CD4-positive, alpha-beta T cell treated with Interferon alpha-2 for 1 hour (primary cell): ENCODE data around the gene HDAC7.

Experiments used
- DNase-seq, 2 donors: peaks; one replicate each; pipeline ENCODE4 v3.0.0-alpha.2; 2020 to 2022

The HDAC7 gene

DNA sequence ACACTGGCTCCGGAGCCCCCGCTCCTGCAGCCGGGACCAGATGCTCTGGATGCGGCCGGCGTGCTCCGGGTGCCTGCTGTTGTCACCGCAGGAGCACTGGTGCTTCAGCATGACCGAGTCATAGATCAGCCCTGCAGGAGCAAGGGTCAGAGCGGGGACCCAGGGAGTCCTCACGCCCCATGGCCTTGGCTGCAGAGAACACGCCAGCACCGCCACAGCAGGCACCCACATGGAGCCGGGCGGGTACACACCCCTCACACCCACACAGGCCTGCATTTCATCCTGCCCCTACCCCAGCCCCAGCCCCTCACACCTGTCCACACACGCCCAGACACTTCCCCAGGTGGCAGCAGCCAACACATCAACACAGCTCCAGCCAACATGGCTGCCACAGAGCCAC, 27.8 kb downstream of the HDAC7 start:
- DNase-seq = no peak

GRCh38 chr12:47791351-47791746, 28.4 kb downstream of the HDAC7 start:
- DNase-seq = no peak

- DNase-seq = no peak
These were observed 28.9 kb downstream of the HDAC7 start for GRCh38 chr12:47790676-47791350.

DNA sequence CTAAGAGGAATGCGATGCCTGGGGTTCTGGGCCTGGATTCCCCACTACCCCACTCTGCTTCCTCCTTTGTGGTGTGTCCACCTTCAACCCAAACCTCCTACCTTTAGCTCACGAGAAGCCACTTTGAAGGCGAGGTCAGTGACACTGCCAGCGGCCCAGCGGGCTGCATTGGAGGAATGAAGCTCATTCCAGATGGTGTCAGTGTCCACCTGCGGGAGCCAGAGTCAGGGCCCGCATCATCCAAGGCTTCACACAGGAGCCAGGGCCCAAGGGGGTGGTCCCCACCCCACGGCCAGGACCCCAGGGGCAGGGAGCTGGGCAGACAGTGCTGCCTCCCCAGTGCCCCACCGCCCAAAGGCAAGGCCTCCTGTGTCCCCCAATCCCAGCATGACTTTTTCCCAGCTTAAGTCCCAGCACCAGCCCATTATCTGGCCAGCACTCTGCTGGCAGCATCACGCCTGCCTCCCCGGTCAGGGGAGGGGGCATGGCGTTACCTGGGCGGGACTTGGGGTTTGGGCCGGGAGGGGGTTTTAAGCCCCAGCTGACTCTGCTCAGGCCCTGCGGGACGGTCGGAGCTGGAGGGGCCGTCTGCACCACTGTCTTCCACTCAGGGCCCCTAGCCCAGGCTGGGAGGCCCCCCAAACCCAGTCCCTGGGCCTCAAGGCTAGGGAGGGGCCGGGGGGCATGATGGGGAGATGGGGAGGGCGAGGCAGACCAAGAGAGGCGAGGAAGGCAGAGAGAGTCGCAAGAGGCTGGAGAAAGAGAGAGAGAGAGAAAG, 29.8 kb downstream of the HDAC7 start:
- no peak for DNase-seq

- DNase-seq = no peak
These were observed 30.6 kb downstream of the HDAC7 start for GRCh38 chr12:47789141-47789540.

DNA sequence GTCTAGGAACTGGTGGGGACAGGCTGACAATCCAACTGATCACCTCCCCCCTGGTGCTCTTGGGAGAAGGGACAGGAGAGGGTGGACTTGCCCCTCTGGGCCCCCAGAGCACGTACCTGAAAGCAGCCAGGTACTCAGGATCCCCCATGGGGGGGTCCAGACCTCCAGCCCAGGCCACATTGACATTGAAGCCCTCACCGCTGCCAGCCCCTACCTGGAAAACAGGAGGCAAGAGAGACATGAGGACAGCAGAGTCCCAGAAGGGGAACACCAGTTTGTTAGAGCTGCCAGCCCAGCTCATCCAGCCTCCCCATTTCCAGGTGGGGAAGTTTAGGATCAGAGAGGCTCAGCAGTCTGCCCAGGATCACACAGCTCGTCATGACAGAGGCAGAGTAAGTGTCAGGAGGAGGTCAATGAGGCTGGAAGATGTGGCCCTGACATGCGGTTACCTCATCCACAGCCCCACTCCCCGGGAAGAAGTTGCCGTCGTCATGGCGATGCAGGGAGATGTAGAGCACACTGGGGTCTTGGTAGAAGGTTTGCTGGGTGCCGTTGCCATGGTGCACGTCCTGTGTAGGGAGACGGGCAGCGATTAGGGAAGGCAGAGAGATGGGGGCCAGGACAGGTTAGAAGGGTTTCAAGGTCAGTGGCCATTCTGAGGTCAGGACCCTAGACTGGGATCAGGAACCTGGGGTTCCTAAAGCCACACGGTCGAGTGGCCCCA, 31.9 kb downstream of the HDAC7 start:
- DNase-seq = no peak

DNA sequence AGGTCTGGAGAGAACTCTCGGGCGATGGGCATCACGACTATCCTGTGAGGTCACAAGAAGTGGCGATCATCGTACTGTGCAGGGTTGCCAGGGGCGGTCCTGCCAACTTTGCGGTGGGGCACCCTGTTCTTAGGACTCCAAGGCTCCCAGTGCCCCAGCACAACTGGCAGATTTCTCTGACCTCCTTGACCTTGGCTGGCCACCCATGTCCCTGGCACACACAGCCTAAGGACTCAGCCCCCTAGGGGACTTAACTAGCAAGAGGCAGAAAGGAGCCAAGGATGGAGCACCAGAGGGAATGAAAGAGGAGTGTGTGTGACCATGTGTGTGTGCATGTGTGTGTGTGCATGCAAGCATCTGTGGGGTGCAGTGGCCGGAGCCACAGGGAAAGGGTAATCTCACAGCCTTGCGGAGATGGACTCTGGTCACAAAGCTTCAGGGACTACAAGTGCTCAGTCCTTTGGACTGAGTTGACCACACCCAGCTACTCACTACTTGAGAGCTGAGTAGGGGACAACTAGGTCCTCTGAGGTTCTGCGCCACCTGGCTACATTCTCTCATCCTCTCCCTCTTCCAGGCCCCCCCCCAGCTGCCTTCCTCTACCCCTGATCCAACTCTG, 32.9 kb downstream of the HDAC7 start:
- DNase-seq = no peak

DNA sequence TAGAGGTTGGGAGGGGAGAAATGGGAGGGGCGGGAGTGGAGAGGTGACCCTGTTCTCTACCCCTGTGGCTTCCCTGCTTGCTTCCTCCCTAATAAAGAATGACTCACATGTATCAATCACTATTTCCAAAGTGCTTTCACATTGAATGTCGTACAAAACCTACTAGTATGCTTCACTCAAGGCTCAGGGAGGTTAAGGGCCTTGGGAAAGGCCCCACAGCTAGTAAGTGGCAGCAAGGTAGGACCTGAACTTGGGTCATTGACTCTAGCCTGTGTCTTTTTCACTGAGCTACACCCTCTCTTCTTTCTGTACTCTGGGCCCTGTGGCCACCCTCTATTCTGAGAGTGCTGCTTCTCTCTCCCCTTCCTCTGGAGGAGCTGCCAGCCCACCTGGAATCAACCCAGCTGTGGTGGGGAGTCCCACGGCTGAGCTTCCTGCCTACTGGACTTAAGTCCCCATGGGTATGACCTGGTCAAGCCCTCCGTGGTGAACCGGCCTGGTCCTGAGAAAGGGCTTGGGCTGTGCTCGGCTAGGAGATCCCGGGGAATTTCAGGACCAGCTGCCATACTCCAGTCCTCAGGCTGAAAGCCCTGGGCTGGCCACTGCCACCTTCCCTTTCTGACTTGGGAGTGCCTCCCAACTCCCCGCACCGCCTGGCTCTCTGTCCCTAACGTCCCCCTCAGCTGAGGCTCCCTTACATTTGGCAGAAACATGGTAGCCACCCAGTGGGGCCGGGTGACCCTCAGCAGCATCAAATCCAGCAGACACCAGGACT, 33.6 kb downstream of the HDAC7 start:
- DNase-seq = no peak

- no peak for DNase-seq
These were observed 34.4 kb downstream of the HDAC7 start for GRCh38 chr12:47785036-47785886.

DNA sequence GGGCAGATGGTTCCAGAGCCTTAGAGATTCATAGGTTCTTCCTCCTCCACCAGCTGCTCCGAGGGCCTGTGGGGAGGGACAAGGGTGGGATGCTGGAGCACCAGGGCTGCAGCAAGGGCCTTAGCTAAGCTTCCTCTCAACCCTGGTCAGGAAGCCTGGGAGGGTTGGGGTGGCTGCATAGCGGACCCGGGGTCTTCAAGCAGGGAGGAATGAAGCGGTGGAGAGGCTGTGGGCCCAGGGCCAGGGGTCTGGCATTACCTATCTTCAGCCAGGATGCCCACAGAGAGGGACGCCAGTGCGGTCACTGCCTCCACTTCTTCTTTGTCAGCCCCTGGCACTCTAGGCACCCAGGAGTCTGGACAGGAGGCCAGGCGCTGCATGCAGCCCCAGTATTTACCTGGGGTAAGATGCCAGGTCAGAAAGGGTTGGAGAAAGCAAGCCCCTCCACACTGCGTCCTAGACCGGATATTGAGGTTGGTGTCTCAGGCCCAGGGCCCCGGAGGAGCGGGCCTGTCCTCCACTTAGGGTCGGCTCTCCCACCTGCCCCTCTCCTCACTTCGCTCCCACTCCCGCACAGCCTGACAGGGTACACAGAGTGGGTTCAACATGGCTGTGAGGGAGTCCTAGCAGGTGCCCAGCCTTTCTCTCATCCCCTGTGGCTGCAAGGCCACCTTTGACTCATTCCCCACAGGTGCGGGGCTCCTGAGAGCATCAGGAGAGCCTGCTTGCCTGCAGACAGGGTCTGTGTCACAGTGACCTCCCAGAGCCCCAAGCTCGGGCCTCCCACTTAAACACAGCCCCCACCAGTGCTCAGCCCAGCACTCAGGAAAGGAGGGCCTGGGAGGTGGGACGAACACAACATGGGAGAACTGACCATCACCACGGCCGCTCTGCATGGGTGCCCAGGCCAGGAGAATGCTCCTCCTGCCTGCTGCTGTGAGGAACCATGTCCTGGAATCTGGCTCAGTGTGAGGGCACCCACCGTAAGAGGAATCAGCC, 35.6 kb downstream of the HDAC7 start:
- DNase-seq = no peak

GRCh38 chr12:47783024-47783755, 36.5 kb downstream of the HDAC7 start:
- no peak for DNase-seq

- DNase-seq = no peak
These were observed 37.3 kb downstream of the HDAC7 start for GRCh38 chr12:47782372-47782770.

DNA sequence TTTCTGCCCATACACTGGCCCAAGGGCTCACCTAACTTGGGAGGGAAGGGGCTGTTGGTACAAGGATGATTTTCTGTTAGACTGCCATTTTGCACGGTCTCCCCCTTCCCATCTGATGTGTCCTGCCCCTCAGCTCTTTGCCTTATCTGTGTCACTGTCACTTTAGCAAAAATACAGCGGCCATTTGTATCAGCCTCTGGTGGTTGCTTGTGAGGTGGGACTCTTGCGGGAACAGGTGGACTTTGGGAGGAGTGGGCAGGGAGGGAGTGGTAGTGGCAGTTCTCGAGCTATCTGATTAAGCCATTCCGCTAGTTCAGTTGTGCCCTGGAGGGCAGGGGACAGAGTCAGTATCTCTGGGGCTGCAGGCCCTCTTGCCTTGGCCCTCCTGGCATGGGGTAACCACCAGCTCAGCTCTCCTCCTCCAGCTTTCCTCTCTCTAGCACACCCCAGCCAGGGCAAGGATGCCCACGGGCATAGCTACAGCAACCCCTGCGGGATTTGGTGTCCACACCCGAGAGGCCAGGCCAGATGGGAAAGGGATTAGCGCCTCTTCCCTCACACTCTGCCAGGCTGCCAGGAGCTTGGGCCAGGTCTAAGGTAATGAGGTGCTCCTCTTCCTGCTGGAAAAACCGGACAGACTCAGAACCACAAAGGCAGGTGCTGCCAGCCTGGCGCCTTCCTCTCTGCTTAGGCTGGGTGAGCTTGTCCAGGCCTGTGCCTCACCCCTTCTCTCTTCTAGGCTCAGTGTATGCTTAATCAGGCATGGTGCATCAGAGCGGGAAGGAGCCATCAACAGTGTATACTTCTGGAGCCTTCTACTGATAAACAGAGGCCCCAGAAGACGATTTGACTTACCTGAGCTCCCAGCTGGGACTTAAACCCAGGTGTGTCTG, 38.0 kb downstream of the HDAC7 start:
- DNase-seq = no peak

DNA sequence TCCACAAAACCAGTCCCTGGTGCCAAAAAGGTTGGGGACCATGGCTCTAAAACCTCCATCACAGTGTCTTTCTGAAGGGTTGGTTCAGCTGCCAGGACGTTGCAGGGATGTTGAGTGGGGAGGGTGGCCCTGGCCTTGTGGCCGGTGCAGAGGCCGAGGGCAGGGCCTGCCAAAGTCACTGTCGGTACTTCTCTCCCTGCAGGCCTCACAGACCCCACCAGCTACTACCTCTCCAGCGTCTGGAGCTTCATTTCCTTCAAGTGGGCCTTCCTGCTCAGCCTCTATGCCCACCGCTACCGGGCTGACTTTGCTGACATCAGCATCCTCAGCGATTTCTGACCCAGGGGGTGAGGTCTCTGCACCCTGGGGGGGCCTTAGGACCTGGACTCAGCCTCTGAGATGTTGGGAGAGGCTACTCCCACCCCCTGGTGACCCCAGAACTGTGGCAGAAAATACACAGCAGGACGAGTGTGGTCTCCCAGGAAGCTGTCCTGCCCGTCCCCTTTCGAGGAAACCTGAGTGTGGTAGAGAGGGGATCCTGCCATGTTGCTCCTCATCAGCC, 39.7 kb downstream of the HDAC7 start:
- no peak for DNase-seq

GRCh38 chr12:47779301-47779942, 40.3 kb downstream of the HDAC7 start:
- peak; percentile 87 to 92 for DNase-seq

GRCh38 chr12:47778881-47779280, 40.8 kb downstream of the HDAC7 start:
- no peak for DNase-seq

DNA sequence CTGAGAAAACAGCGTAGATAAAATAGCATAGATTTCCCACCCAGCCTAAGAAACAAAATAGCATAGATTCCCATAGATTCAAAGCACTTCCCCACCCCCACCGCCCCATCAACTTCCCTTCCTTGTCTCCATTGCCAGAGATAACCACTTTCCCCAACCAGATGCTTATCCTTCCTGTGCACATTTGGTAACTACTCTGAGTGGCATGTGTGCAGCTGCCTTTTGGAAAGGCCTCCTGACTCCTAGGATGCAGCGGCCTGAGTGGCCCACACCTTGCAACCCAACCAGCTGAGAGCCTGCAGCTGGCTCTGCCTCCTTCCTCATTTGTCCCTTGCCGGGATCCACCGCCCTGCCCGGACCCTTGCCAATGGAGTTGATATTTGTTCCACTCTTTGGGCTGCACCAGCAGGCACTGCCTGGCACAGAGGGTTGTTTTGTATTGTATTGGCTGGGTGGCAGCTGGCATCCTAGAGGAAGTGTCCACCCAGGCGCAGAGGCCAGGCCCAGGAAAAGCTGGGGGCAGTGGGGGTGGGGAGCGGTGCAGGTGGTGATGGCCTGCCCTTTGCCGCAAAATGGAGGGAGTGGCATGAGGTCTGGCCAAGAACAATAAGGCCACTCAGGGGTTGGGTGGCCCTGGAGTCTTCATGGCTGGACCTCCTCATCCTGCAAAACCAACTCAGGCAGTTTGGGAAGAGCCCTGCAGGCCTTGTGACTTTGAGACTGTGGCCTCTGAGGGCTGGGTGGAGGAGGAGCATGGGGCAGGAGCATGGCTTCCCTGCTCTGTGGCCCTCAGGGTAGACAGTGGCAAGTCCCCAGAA, 41.8 kb downstream of the HDAC7 start:
- DNase-seq = no peak
